GM18870 (cell line): ENCODE results near the gene ST14.
"Not testable (repeated sequence)": the region's sequence is repeated elsewhere in the genome, so short reads cannot be mapped to it uniquely, and the experiment has no call there.

ENCODE experiments used
- ATAC-seq: cut with Tn5 transposase; IDR thresholded peaks from one replicate; pipeline ENCODE4 v1.9.1; 2021; ENCODE audit warnings: moderate library complexity; ENCODE audit not compliant: unreplicated experiment

ST14 gene

DNA sequence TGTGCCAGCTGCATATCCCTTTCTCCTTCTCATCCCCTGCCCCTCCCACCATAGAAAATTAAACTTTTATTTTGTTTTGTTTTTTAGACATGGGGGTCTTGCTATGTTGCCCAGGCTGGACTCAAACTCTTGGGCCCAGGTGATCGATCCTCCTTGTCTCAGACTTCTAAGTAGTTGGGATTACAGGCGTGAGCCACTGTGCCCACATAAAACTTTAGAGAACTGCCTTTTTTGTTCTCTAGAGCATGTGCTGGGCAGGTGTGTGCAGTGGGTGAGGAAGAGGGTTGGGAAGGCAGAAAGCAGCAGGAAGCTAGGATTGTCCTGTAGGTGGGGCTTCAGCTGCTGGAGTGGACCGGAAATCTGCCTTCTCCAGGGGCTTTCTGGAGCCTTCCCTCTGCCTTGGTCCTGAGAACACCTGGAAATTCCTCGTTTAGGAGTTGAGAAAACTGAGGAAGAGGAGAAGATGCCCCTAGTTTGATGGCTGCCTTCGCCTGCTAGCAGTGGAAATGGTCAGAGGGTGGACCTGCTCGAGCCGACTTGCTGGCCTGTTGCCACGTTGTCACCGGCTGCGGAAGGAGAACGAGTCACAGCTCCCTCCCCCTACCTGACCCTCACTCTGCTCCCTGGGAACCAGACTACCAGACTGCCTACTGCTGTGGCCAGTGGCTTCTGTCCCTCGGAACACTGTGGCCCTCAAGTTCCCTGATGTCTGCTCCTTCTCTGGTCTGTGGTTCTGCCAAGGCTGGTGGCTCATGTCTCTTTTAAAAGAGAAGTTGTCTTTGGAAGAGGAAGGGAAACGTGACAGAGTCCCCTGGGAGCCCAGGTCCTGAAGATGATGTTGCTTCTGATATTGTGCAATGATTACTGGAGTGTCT, 4.0 kb downstream of the ST14 start:
- ATAC-seq = no peak

DNA sequence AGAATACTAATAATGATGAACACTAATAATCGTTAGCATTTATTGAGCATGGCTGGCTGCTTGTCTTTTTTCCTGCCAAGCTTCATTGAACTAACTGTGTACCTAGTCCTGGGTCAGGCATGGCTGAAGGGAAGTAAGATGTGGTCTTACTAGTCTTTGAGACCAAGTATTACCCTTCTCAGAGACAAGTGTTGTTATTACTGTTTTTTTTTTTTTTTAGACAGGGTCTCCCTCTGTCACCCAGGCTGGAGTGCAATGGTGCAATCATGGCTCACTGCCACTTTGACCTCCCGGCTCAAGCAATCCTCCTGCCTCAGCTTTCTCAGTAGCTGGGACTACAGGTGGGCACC, 4.6 kb downstream of the ST14 start:
- ATAC-seq = no peak

DNA sequence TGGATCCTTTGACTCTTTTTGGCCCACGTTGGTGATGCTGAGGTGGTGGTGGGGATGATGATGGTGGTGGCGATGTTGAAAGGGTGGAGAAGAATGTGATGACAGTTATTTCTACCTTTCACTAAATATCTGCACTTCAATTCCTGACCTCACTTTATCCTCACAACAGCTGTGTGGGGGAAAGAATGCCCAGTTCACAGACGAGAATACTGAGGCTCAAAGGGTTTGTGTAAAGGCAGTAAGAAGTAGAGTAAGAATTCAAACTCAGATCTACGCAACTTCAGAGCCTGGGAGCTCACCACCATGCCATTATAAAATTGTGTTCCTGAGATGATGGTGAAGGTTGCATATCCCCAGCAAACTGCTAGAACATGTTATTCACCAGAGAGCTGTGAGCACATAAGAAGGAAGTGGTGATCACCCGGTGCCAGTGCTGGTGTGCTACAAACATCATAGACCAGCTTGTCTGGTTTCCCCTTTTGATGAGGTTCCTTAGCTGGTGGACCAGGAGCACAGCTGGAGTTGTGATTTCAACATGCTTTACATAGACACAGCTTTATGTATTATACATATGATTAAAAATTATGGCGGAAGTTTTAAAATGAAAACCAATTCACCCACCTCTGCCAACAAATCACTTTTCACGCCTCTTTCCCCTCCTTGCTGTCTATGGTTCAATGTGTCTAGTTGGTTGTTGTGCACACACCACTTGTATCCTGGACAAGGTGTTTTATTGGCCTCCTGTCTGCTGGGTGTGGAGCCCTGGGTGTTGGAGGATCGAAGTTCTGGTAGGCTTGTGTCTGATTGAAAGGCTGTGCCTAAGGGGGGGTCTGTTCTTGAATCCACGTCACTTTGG, 6.2 kb downstream of the ST14 start:
- ATAC-seq = no peak

- no peak for ATAC-seq
These were observed 6.8 kb downstream of the ST14 start for GRCh38 chr11:130166457-130166784.

- ATAC-seq = no peak
These were observed 7.6 kb downstream of the ST14 start for GRCh38 chr11:130167146-130167545.

DNA sequence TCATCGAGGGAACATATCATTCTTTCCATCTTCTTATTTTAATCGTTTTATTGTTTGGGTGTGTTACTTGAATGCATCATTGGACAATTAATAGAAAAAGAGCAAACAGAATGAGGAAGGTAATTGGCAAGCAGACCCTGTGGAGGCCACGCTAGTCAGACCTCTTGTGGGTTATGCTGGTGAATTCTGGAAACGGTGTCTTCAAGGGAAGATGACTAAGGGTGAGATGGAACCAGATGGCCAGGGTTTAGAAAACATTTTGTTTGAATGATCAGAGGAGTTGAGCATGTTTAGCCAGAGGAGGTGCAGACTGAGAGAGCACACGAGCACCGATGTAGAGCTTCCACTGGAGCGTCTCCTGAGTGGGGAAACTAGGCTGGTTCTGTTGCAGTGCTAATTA, 8.5 kb downstream of the ST14 start:
- no peak for ATAC-seq

GRCh38 chr11:130170345-130170744, 10.8 kb downstream of the ST14 start:
- ATAC-seq = no peak

- ATAC-seq = no peak
These were observed 12.0 kb downstream of the ST14 start for GRCh38 chr11:130171534-130171933.

DNA sequence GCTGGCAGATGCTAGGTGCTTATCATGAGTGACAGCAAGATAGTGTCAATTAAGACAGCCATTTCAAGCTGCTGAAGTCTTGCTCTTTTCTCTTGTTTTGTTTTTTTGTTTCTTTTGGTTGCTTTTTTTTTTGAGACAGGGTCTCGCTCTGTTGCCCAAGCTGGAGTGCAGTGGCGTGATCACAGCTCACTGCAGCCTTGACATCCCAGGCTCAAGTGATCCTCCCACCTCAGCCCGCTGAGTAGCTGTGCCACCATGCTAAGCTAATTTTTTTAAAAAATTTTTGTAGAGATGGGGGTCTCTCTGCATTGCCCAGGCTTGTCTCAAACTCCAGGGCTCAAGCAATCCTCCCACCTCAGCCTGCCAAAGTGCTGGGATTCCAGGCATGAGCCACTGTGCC, 12.4 kb downstream of the ST14 start:
- not testable (repeated sequence) for ATAC-seq

DNA sequence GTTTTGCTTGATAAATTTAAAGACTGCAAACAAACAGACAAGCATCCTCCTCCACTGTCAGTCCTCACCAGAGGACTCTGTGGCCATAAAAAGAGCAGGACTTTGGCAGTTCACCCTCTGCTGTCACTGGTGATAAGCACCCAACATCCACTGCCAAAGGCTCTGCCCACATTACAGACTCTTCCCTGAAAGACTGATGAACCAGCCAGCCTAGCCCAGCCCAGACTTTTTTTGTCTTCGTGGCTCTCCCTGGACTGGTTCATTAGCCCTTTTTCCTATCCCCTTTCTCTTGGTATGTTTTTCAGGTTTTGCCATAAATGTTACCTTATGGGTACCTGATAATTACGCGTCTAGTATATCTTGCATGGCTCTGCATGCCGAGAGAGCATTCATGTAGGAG, 15.1 kb downstream of the ST14 start:
- ATAC-seq = no peak

- no peak for ATAC-seq
These were observed 16.3 kb downstream of the ST14 start for GRCh38 chr11:130175898-130176297.

GRCh38 chr11:130177782-130178181, 18.2 kb downstream of the ST14 start:
- no peak for ATAC-seq

- no peak for ATAC-seq
These were observed 19.1 kb downstream of the ST14 start for GRCh38 chr11:130178441-130179339.

GRCh38 chr11:130179396-130180306, 20.1 kb downstream of the ST14 start:
- no peak for ATAC-seq

- no peak for ATAC-seq
These were observed 20.9 kb downstream of the ST14 start for GRCh38 chr11:130180491-130180890.

DNA sequence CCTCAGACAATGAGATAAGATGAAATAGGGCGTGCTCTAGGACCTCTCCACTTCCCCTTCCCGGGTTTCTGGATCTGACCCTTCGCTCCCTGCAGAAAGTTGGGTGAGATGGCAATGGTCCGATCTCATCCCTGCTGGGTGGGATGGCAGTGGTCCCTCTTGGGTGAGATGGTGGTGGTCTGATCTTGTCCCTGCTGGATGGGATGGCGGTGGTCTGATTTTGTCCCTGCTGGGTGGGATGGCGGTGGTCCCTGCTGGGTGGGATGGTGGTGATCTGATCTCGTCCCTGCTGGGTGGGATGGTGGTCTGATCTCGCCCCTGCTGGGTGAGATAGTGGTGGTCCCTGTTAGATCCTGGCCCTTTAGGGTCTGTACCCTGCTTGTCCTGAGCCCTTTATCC, 21.3 kb downstream of the ST14 start:
- no peak for ATAC-seq

GRCh38 chr11:130181295-130182272, 22.0 kb downstream of the ST14 start:
- no peak for ATAC-seq

GRCh38 chr11:130183878-130184610, 24.5 kb downstream of the ST14 start:
- no peak for ATAC-seq
